ENCODE data around the gene HMX2.

DNA sequence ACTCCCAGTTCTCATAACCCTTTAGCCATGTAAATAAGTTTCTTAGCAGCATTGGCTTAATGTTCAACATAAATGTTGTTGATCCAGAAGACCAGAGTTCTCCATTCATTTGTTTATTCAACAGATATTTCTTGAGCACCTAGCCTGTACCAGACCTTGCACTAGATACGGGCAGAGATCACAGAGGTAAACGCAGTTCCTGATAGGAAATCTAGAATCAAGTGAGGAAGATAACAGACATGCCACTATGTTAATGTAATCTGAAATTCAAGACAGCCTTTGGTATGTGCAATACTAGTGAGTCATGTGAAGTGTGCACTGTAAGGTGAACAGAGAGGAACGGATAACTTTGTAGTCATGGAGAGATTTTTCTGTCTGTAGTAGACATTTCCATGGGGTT lies 9.3 kb downstream of the HMX2 start:
- TF ChIP-seq REST (IDR thresholded peaks at IDR 0.05; ENCODE audit: insufficient read depth in 1 of 2, low read depth in 2 of 2, low read length in 1 of 2) (no peak), POLR2AphosphoS5 (IDR thresholded peaks at IDR 0.05; ENCODE audit: low read depth, low read length) (no peak)
- TF ChIP-seq, protein P1, sequence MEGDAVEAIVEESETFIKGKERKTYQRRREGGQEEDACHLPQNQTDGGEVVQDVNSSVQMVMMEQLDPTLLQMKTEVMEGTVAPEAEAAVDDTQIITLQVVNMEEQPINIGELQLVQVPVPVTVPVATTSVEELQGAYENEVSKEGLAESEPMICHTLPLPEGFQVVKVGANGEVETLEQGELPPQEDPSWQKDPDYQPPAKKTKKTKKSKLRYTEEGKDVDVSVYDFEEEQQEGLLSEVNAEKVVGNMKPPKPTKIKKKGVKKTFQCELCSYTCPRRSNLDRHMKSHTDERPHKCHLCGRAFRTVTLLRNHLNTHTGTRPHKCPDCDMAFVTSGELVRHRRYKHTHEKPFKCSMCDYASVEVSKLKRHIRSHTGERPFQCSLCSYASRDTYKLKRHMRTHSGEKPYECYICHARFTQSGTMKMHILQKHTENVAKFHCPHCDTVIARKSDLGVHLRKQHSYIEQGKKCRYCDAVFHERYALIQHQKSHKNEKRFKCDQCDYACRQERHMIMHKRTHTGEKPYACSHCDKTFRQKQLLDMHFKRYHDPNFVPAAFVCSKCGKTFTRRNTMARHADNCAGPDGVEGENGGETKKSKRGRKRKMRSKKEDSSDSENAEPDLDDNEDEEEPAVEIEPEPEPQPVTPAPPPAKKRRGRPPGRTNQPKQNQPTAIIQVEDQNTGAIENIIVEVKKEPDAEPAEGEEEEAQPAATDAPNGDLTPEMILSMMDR (IDR thresholded peaks at IDR 0.05) = no peak

Data from Panc1 (cell line).